GM12891 (cell line): ENCODE measurements around the gene M6PR.
A peak's percentile ranks its signal among the peaks of the same experiment; 100 is the strongest.
"Not testable (repeated sequence)": the region's sequence is repeated elsewhere in the genome, so short reads cannot be mapped to it uniquely, and the experiment has no call there.

Experiments used
- DNase-seq: peaks from one replicate; pipeline ENCODE4 v3.0.0; 2011; ENCODE audit warnings: low spot score; ENCODE audit not compliant: insufficient read length
- FAIRE-seq: peaks from 2 replicates; lab custom pipeline; 2011; peaks lifted over from hg19 to GRCh38; lab: Jason Lieb, UNC
- PAX5 ChIP-seq: IDR thresholded peaks from 2 replicates; pipeline ENCODE4 v1.6.1; 2011; ENCODE audit warnings: low read length, moderate library complexity, mild to moderate bottlenecking; ENCODE audit not compliant: insufficient read depth, severe bottlenecking
- POLR2A ChIP-seq: IDR thresholded peaks from 2 replicates; pipeline ENCODE4 v1.6.1; 2011; ENCODE audit warnings: low read depth, low read length, control low read depth
- POLR2AphosphoS5 ChIP-seq: IDR thresholded peaks from 2 replicates; pipeline ENCODE4 v1.6.1; 2011; ENCODE audit warnings: low read depth, low read length, control low read depth
- POU2F2 ChIP-seq: IDR thresholded peaks from 2 replicates; pipeline ENCODE4 v1.6.1; 2011; ENCODE audit warnings: low read depth, mild to moderate bottlenecking, control low read depth, low read length, moderate library complexity
- SPI1 ChIP-seq: IDR thresholded peaks from 2 replicates; pipeline ENCODE4 v1.6.1; 2011; ENCODE audit warnings: low read depth, low read length, control low read depth
- TAF1 ChIP-seq: IDR thresholded peaks from 2 replicates; pipeline ENCODE4 v1.6.1; 2011; ENCODE audit warnings: low read depth, low read length, control low read depth

M6PR gene

GRCh38 chr12:8953773-8954402, 4.4 kb upstream of the M6PR start:
- no peak for FAIRE-seq

DNA sequence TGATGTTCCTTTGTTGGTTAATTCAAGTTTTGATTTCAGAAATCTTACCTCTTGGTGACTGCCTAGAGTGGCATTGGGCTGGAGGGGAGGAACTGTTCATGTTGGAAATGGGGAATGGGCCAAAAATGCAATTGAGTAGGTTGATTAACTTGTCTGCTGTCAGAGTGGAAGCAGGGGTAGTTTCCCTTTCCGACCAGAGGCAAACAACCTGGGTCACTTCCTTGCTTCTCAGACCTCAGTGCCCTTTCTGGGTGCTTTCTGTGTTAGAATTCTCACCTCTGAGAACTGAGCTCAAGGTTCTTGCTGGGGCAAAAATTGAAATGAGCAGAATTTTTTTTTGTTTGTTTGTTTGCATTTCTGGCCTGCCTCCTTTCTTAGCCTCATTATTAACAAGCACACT, 2.3 kb upstream of the M6PR start:
- DNase-seq (no peak), FAIRE-seq (peak; percentile 41)
- TF ChIP-seq SPI1 = peak; percentile 64
- no peak for TF ChIP-seq POLR2AphosphoS5

More at GRCh38 chr12:8953773-8954402, 4.4 kb upstream of the M6PR start:
- DNase-seq = no peak
- TF ChIP-seq PAX5 (no peak), POLR2A (no peak), TAF1 (no peak), SPI1 (no peak), POU2F2 (no peak), POLR2AphosphoS5 (no peak)

GRCh38 chr12:8950702-8951478, 1.4 kb upstream of the M6PR start:
- DNase-seq (no peak), FAIRE-seq (peak; percentile 72)
- TF ChIP-seq TAF1 = no peak
- TF ChIP-seq POU2F2 = no peak
- no peak for TF ChIP-seq PAX5
- TF ChIP-seq POLR2A = no peak
- no peak for TF ChIP-seq SPI1
- no peak for TF ChIP-seq POLR2AphosphoS5

- TF ChIP-seq POU2F2 (no peak), TAF1 (no peak), PAX5 (no peak), SPI1 (no peak), POLR2AphosphoS5 (no peak), POLR2A (no peak)
- DNase-seq = no peak
- no peak for FAIRE-seq
Observed at GRCh38 chr12:8950221-8950527, 729 bp upstream of the M6PR start.

DNA sequence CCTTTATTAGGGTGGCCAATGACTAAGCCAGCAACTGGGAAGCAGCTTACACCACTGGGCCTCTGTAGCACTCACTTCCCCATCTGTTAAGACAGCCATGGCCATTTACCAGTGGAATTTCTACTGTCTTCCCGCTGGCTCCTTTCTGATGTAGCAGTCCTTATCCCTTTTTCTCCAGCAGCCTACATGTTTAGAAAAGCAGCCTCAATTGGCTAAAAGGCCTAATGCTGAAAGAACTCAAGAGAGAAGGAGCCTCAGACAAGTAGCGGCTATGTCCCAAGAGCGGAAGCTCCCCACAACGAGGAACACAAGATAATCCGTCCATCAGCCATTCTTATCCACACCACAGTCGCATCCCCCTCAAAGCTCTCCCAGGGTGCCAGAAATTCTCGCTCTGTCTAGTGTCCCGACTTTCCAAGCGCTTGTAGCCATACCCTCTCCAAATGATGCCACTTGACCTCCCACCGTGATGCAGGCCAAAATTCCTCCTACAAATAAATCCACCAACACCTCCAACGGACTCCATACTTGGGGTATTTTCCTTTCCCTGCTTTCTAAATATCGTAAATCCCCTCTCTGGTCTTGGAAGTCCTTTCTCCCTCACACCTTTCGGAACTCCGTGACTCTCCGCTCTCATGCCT, 624 bp downstream of the M6PR start:
- TF ChIP-seq POLR2A (no peak), SPI1 (peak; percentile 69), PAX5 (no peak), POLR2AphosphoS5 (no peak), TAF1 (no peak)
- no peak for DNase-seq
- no peak for FAIRE-seq

DNA sequence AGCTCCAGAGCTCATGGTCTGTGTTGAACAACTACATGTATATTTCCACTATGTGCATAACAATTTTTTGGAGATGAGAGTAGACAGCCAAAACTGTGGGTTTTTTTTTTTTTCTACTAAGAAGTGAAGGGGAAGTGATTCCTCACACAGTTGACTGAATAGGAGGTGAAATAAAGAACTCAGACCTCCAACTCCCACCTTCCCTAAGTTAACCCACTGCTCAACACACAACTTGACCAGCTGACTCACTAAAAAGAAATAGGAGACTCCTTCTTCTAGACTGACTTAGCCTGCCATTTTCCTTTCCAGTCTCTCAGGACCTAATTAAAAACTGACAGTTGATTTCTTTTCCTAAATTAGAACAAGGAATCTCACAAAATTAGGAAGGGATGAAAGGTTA, 1.7 kb downstream of the M6PR start:
- FAIRE-seq (no peak), DNase-seq (no peak)
- TF ChIP-seq SPI1 = peak; percentile 78
- TF ChIP-seq POU2F2 = no peak

DNA sequence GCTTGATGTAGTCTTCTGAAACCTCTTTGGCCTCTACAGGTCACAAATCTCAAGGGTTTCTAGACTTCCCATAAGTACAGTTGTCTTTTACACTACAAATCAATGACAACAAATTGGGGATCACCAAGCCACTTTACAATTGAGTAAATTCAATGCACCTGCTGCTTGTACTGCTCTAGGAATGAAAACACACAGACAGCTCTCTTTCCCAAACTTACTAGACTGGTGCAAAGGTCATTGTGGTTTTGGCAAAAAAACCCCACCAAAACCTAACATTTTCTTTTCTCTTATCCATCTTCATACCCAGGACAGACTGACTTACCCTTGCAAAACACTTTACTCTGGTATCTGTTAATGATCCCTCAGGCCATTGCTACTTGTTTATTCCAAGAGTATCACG, 2.7 kb downstream of the M6PR start:
- no peak for TF ChIP-seq POLR2AphosphoS5
- TF ChIP-seq POU2F2 = no peak
- no peak for TF ChIP-seq TAF1
- no peak for TF ChIP-seq POLR2A
- no peak for TF ChIP-seq PAX5
- TF ChIP-seq SPI1 = no peak
- FAIRE-seq (no peak), DNase-seq (no peak)

DNA sequence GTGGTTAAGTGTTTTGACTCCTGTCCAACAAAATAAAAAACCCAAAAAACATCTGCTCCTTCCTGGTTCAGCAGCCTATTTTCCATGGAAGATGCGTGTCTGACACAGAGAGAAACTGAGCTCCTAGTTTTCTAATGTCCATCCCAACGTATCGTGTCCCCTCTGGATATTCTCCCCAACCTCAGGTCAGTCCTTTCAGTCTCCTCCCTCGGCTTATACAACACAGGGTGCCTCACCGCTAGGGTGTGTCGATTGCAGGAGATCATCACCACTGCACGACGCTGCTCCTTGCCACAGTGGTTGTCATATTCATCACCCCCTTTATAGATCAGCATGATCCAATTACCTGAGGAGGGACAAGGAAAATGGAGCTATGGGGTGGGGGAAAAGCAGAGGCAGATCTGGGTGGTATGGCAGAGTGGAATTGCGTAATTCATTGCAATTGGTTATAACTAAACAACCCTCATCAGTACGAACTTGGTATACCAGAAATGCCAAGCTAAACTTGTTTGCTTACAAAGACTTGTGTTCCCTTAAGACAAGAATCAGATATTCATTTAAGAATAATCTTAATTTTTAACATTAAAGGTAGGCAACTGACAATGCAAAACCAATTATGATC, 5.8 kb downstream of the M6PR start:
- FAIRE-seq (no peak), DNase-seq (no peak)
- TF ChIP-seq TAF1 (no peak), PAX5 (no peak), POU2F2 (no peak), POLR2AphosphoS5 (no peak), SPI1 (no peak), POLR2A (no peak)

DNA sequence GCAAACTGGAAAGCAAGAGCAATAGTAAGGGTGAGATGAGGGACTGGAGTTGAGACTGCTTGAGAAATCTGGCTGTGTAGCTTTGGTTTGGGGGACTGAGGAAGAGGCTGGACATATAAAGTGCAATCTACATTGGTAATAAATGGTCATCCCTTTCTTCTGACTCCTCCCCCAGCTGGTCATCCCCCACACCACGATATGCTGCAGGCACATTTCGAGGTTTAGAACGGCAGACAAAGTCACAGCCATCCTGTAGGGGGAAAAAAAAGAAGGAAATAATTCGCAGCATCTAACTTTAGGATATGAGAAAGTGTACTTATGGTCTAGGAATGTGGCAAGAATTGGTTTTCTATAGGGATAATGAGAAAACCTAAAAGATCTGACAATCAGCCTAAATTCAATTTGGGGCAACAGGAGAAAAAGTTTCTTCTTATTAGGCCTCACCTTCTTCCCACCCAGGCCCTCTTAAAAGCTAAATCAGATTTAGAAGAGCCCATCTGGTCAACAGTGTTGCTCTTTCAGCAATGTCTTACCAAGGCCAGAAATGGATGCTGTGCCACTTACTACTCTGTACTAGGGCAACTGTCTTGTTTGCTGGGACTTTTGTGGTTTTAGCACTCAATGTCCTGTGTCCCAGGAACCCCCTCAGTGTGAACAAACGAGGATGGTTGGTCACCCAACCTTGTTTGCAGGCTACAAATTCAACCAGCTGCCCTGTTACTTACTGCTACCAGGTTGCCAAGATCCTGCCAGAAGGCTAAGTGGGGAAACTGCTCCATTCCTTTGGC, 7.6 kb downstream of the M6PR start:
- FAIRE-seq (no peak), DNase-seq (no peak)
- TF ChIP-seq TAF1 (no peak), PAX5 (no peak), POLR2A (no peak), POU2F2 (no peak), POLR2AphosphoS5 (no peak), SPI1 (no peak)

GRCh38 chr12:8937842-8938442, 11.5 kb downstream of the M6PR start:
- not testable (repeated sequence) for DNase-seq
- FAIRE-seq = peak; percentile 45
